WI38 (cell line): Measurements from ENCODE around the gene GRK1.
"Not testable (repeated sequence)": the region's sequence is repeated elsewhere in the genome, so short reads cannot be mapped to it uniquely, and the experiment has no call there.

Experiments
- H3K4me3 ChIP-seq: 2 replicates; pipeline ENCODE4 v1.5.1; 2011; ENCODE audit warnings: low read depth, mild to moderate bottlenecking, control low read depth, low read length
- TF ChIP-seq, protein P1 (sequence below): IDR thresholded peaks from 2 replicates; pipeline ENCODE4 v1.5.1; 2012; ENCODE audit warnings: low read depth, mild to moderate bottlenecking, control low read depth, low read length

The GRK1 gene

DNA sequence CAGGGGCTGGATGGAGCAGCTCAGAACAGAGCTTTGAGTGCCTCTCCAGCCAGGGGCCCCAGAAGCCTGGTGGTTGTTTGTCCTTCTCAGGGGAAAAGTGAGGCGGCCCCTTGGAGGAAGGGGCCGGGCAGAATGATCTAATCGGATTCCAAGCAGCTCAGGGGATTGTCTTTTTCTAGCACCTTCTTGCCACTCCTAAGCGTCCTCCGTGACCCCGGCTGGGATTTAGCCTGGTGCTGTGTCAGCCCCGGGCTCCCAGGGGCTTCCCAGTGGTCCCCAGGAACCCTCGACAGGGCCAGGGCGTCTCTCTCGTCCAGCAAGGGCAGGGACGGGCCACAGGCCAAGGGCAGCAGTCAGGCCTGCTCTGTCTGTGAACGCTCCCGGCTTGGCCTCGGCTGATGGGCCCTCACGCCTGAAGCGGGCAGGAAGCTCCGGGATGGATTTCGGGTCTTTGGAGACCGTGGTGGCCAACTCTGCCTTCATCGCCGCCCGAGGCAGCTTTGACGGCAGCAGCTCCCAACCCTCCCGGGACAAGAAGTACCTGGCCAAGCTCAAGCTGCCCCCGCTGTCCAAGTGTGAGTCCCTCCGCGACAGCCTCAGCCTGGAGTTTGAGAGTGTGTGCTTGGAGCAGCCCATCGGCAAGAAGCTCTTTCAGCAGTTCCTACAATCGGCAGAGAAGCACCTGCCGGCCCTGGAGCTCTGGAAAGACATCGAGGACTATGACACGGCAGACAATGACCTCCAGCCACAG, at the start of gene GRK1:
TSS of gene GRK1 (plus strand) at position 269 of the 751 bp plus-strand sequence. CDS start at position 437, 168 bp downstream.
- no peak within 1 kb of the TSS for H3K4me3 ChIP-seq
- TF ChIP-seq, protein P1, sequence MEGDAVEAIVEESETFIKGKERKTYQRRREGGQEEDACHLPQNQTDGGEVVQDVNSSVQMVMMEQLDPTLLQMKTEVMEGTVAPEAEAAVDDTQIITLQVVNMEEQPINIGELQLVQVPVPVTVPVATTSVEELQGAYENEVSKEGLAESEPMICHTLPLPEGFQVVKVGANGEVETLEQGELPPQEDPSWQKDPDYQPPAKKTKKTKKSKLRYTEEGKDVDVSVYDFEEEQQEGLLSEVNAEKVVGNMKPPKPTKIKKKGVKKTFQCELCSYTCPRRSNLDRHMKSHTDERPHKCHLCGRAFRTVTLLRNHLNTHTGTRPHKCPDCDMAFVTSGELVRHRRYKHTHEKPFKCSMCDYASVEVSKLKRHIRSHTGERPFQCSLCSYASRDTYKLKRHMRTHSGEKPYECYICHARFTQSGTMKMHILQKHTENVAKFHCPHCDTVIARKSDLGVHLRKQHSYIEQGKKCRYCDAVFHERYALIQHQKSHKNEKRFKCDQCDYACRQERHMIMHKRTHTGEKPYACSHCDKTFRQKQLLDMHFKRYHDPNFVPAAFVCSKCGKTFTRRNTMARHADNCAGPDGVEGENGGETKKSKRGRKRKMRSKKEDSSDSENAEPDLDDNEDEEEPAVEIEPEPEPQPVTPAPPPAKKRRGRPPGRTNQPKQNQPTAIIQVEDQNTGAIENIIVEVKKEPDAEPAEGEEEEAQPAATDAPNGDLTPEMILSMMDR = no peak

DNA sequence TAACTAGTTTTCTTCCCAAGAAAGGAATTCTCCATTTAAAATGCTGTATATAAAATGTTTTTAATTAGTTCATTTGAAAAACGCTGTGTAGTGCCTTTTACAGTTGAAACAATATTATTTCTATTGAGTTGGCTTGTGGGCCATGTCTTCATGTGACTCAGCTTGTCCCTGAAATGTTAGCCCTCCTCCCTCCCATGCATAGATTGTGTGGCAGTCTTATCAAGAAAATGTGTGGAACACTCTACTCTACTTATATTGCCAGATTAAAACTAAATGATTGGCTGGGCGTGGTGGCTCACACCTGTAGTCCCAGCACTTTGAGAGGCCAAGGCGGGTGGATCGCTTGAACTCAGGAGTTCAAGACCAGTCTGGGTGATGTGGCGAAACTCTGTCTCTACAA, 49.1 kb upstream of the GRK1 start:
- no peak overlapping the region for H3K4me3 ChIP-seq
- TF ChIP-seq, protein P1 = no peak

DNA sequence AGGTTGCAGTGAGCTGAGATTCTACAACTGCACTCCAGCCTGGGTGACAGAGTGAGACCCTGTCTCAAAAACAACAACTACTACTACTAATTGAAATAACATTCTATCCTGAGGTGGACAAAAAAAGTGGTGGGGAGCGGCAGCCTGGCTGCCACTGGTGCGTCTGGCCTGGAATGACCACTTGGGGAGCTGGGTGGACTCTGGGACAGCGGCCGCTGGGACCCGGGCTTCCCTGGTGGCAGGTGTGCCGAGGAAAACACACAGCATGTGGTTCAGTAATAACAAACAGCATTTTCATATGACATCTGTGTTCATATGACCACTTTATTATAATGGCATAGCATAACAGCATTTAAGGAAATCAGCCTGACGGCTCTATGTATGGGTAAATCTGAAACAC, 48.6 kb upstream of the GRK1 start:
- H3K4me3 ChIP-seq = no peak overlapping the region
- TF ChIP-seq, protein P1 = no peak

DNA sequence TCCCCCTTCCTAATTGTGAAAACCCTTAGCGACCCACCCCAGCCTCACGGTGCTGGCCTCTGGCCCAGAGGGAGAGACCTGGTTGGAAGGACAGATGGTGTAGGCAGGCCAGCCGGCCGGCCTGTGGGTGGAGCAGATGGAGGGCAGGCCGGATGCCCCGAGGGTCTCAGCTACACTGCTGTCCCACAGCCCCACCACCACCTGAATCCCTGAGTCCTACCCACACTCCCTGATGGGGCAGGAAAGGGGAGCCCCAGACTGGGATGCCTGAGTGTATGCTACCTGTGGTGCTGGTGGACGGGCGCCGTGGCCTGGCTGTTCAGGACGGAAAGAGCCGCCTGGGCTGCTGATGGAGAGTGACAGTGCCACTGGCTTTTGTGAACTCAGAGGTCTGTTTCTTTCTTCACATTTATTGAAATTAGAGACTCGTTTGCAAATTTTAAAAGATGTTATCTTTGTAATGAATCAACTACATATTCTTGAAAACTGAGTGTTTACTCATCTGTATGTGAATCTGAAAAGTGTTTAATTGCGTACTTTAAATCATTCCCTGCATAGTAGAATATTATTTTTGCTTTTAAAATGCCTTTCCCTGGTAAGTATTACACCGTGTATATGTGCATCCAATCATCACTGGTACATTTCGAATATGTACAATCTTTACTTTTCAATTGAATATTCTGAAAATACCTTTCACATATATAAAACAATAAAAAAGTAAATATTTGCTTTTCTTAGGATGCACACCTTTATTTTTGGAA, 46.8 kb upstream of the GRK1 start:
- TF ChIP-seq, protein P1 = no peak
- no peak overlapping the region for H3K4me3 ChIP-seq

DNA sequence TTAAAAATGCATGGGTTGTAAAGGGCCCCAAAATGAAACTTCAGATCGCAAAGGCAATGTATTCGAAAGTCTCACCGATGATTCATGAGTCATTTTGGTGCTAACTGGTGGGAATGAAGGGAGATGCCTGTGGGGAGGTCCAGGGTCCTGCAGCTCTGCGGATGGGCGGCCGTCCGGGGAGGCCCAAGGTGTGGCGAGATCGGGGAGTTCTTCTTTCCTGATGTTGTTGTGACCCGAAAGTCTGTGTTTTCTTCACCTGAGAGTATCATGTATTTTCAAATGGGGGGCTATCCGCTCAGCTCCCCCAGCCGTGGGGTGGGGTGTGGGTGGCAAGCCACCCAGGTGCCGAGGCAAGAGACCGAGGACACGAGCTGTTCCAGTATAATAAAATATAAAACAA, 46.0 kb upstream of the GRK1 start:
- TF ChIP-seq, protein P1 = no peak
- no peak overlapping the region for H3K4me3 ChIP-seq

DNA sequence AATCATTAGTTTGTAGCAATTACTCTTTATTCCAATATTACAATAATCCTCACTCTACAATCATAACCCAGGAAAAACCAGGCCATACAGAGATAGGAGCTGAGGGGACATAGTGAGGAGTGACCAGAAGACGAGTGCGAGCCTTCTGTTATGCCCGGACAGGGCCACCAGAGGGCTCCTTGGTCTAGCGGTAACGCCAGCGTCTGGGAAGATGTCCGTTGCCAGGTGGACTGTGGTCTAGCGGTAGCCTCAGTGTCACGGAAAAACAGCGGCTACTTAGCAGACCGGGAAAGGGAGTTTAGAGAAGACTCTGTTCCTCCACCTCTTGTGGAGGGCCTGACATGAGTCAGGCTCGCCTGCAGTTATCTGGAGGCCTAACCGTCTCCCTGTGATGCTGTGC, 45.5 kb upstream of the GRK1 start:
- TF ChIP-seq, protein P1 = peak; percentile 26; the same call in 1 of the 2 replicates
- not testable (repeated sequence) for H3K4me3 ChIP-seq

DNA sequence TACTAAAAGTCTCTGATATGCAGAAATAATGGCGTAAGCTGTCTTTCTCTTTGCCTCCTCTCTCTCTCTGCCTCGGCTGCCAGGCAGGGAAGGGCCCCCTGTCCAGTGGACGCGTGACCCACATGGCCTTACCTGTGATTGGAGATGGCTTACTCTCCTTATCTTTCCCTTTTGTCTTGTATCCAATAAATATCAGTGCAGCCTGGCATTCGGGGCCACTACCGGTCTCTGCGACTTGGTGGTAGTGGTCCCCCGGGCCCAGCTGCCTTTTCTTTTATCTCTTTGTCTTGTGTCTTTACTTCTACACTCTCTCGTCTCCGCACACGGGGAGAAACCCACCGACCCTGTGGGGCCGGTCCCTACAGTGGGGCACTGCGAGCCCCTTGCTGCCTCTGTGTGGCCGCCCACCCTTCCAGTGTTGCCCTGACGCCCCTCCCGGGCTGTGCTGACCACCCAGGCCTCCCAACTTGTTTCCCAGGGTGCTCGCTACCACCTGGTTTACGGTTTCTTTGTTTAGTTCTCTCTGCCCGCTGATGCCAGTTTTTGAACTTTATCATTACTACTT, 45.0 kb upstream of the GRK1 start:
- not testable (repeated sequence) for H3K4me3 ChIP-seq
